HCT116 (cell line): Measurements from ENCODE around the gene TLR8. TPM values are rescaled to one million over a fixed set of nuclear protein-coding genes. Genes with fewer than 3 reads are reported as not detected.

Experiments used
- ATAC-seq: fragments of 200-7000 bp; cut with Tn5 transposase; 2 replicates; pipeline ENCODE4 v1.9.1; 2020; ENCODE audit warnings: mild to moderate bottlenecking, moderate library complexity
- BruUV-seq: library from RNA; stranded (reverse); fragments of 400-500 nt; replicated peaks from 2 replicates; lab custom pipeline; 2021; lab: Mats Ljungman, UMichigan
- CTCF ChIA-PET: fragments of 300-600 bp; sonication (Branson Sonifier 250); formaldehyde crosslinking; loops from one replicate; lab custom pipeline; 2021; ENCODE audit warnings: antibody characterized with exemption; lab: Charles Lee
- POLR2A ChIA-PET: fragments of 300-600, 350-600 bp; sonication (Branson Sonifier 250); formaldehyde crosslinking; loops from one replicate; lab custom pipeline; 2021; ENCODE audit warnings: antibody characterized with exemption; lab: Charles Lee
- RAD21 ChIA-PET, 2 experiments: fragments of 300-600 bp; sonication (Branson Sonifier 250); formaldehyde crosslinking; loops; one replicate each; lab custom pipeline; 2023; ENCODE audit warnings: low total read pairs in 2 of 2; ENCODE audit not compliant: uncharacterized antibody in 2 of 2, unreplicated experiment in 2 of 2, low non-redundant PET in 1 of 2; lab: Charles Lee
- DNase-seq: peaks from one replicate; pipeline ENCODE4 v3.0.0-alpha.2; 2010; ENCODE audit warnings: low read depth, low spot score
- H2AFZ ChIP-seq: fragments of 200-600 bp; shearing (Covaris generic), sonication (generic); 2 replicates; pipeline ENCODE4 v1.6.1; 2017; ENCODE audit warnings: low read depth, mixed run types, mixed read lengths, antibody characterized with exemption, low read length; ENCODE audit not compliant: poor library complexity, severe bottlenecking
- H3K27ac ChIP-seq: 2 replicates; pipeline ENCODE4 v1.5.1; 2012; ENCODE audit warnings: low read depth, low read length
- H3K27me3 ChIP-seq: fragments of 200-600 bp; sonication (generic); 2 replicates; pipeline ENCODE4 v1.6.1; 2016; ENCODE audit warnings: mixed run types, low read length, mixed read lengths; ENCODE audit not compliant: insufficient read depth
- H3K36me3 ChIP-seq, 2 experiments: fragments of 200-500 bp in 1 of 2; fragments of 200-600 bp in 1 of 2; sonication (Bioruptor generic) in 1 of 2; sonication (generic) in 1 of 2; 2 replicates each; pipeline versions ENCODE4 v1.5.1 to v1.6.1; 2014 to 2016; ENCODE audit warnings: low read length in 2 of 2, inconsistent platforms in 1 of 2, mixed read lengths in 1 of 2, mixed run types in 1 of 2; ENCODE audit not compliant: insufficient read depth in 2 of 2, control insufficient read depth in 1 of 2
- H3K4me1 ChIP-seq, 2 experiments: fragments of 200-600 bp in 1 of 2; sonication (generic) in 1 of 2; 2 replicates each; pipeline versions ENCODE4 v1.5.1 to v1.6.1; 2012 to 2017; ENCODE audit warnings: low read length in 2 of 2, inconsistent platforms in 1 of 2, mild to moderate bottlenecking in 1 of 2, mixed read lengths in 1 of 2, mixed run types in 1 of 2, moderate library complexity in 1 of 2; ENCODE audit not compliant: insufficient read depth in 2 of 2, control insufficient read depth in 1 of 2
- H3K4me2 ChIP-seq: fragments of 200-600 bp; sonication (generic); 2 replicates; pipeline ENCODE4 v1.6.1; 2017; ENCODE audit warnings: mixed run types, low read length, mixed read lengths
- H3K4me3 ChIP-seq, 2 experiments: fragments of 200-600 bp in 1 of 2; sonication (generic) in 1 of 2; replicated peaks in 1 of 2; 2 replicates each; pipeline ENCODE4 v1.5.1; 2011 to 2016; ENCODE audit warnings: low read length in 2 of 2, control low read depth in 1 of 2, low read depth in 1 of 2, mild to moderate bottlenecking in 1 of 2, mixed read lengths in 1 of 2, mixed run types in 1 of 2
- H3K79me2 ChIP-seq: fragments of 200-600 bp; sonication (generic); 2 replicates; pipeline ENCODE4 v1.6.1; 2017; ENCODE audit warnings: mild to moderate bottlenecking, mixed run types, low read length, moderate library complexity, mixed read lengths; ENCODE audit not compliant: insufficient read depth
- H3K9ac ChIP-seq: fragments of 200-600 bp; sonication (generic); 2 replicates; pipeline ENCODE4 v1.6.1; 2016; ENCODE audit warnings: low read length, mixed read lengths
- H3K9me2 ChIP-seq: fragments of 200-600 bp; sonication (generic), shearing (Covaris generic); 2 replicates; pipeline ENCODE4 v1.6.1; 2017; ENCODE audit warnings: mixed run types, mild to moderate bottlenecking, moderate library complexity; ENCODE audit not compliant: insufficient read depth
- H3K9me3 ChIP-seq, 2 experiments: fragments of 200-500 bp in 1 of 2; fragments of 200-600 bp in 1 of 2; sonication (Bioruptor generic) in 1 of 2; sonication (generic) in 1 of 2; 2 replicates each; pipeline ENCODE4 v1.6.1; 2014 to 2017; ENCODE audit warnings: low read length in 2 of 2, mixed read lengths in 2 of 2, inconsistent platforms in 1 of 2, low read depth in 1 of 2, mild to moderate bottlenecking in 1 of 2, mixed run types in 1 of 2, moderate library complexity in 1 of 2; ENCODE audit not compliant: control insufficient read depth in 1 of 2, insufficient read depth in 1 of 2
- H4K20me1 ChIP-seq: fragments of 200-600 bp; sonication (generic), shearing (Covaris generic); 2 replicates; pipeline ENCODE4 v1.6.1; 2017; ENCODE audit warnings: mixed run types, mild to moderate bottlenecking, moderate library complexity; ENCODE audit not compliant: insufficient read depth
- CEBPB ChIP-seq: IDR thresholded peaks from 2 replicates; pipeline ENCODE4 v1.6.1; 2012; ENCODE audit warnings: low read depth
- ELF1 ChIP-seq: IDR thresholded peaks from 2 replicates; pipeline ENCODE4 v1.6.1; 2012; ENCODE audit warnings: low read depth, borderline replicate concordance
- EZH2 ChIP-seq: fragments of 200-600 bp; sonication (generic); IDR thresholded peaks from 2 replicates; pipeline ENCODE4 v1.6.1; 2017; ENCODE audit warnings: antibody characterized with exemption, mixed run types
- EZH2phosphoT487 ChIP-seq: fragments of 200-600 bp; IDR thresholded peaks from 2 replicates; pipeline ENCODE4 v1.6.1; 2018; ENCODE audit warnings: antibody characterized with exemption, borderline replicate concordance
- JUND ChIP-seq: IDR thresholded peaks from 2 replicates; pipeline ENCODE4 v1.6.1; 2012
- POLR2AphosphoS5 ChIP-seq: IDR thresholded peaks from 2 replicates; pipeline ENCODE4 v1.6.1; 2011; ENCODE audit warnings: mild to moderate bottlenecking, low read depth, low read length, moderate library complexity
- SIN3A ChIP-seq: IDR thresholded peaks from 2 replicates; pipeline ENCODE4 v1.6.1; 2012; ENCODE audit warnings: low read depth
- SP1 ChIP-seq: IDR thresholded peaks from 2 replicates; pipeline ENCODE4 v1.6.1; 2012; ENCODE audit warnings: low read depth
- SRF ChIP-seq: IDR thresholded peaks from 2 replicates; pipeline ENCODE4 v1.6.1; 2012; ENCODE audit warnings: low read depth
- TCF7L2 ChIP-seq: IDR thresholded peaks from 2 replicates; pipeline ENCODE4 v1.7.0; 2011; ENCODE audit warnings: borderline replicate concordance, inconsistent platforms; ENCODE audit not compliant: insufficient read depth, insufficient read length; ENCODE audit errors: extremely low read depth
- ZFX ChIP-seq: fragments of 450-650 bp; IDR thresholded peaks from 2 replicates; pipeline ENCODE4 v1.6.1; 2017
- intact Hi-C: fragments of 100-400 bp; cut with micrococcal nuclease; formaldehyde crosslinking; loops from 2 replicates; pipeline ENCODE4 v1.10.0; 2022
- total RNA-seq: library from RNA; stranded (reverse); gene quantifications from one replicate; pipeline ENCODE4 v1.2.1, GENCODE V29; 2021; ENCODE audit not compliant: unreplicated experiment
- TF ChIP-seq, protein P1 (sequence below), 3 experiments: fragments of 200-600 bp in 1 of 3; sonication (generic) in 1 of 3; IDR thresholded peaks in 2 of 3; conservative IDR thresholded peaks in 1 of 3; 2 replicates each; pipeline ENCODE4 v1.5.1; 2012 to 2017; ENCODE audit warnings: low read depth in 2 of 3, low read length in 2 of 3, antibody characterized with exemption in 1 of 3, borderline replicate concordance in 1 of 3, control low read depth in 1 of 3, mild to moderate bottlenecking in 1 of 3, mixed read lengths in 1 of 3, mixed run types in 1 of 3, moderate library complexity in 1 of 3; ENCODE audit not compliant: insufficient read depth in 1 of 3
- TF ChIP-seq, protein P2 (sequence below): IDR thresholded peaks from 2 replicates; pipeline ENCODE4 v1.6.1; 2012; ENCODE audit warnings: low read depth
- TF ChIP-seq, protein P3 (sequence below): IDR thresholded peaks from 2 replicates; pipeline ENCODE4 v1.6.1; 2012

TLR8 gene
- total RNA-seq, 1 experiment from 2014 or later, result not detected

DNA sequence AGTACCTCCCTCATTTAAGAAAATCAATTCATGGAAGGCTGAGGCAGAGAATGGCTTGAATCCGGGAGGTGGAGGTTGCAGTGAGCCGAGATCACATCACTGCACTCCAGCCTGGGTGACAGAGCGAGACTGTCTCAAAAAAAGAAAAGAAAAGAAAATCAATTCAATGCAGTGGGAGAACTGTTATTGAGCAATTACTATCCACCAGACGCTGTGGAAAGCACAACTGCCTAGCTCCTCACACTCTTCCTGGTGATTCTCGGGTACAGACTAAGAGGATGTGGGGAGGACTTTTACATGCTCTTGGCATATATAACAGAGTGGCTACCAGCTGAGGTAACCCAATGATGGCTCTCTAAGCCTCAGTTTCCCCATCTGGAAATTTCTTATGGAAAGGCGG, 65.8 kb downstream of the TLR8 start:
- Histone ChIP-seq H3K4me1 (peaks cover 0 to 10% of the 10 kb centered on the region in 2 experiments; a peak in 2 of 4 replicates), H3K27ac (no peak overlapping the region)
- CTCF ChIA-PET, result no interaction called here
- TF ChIP-seq SIN3A (no peak), CEBPB (no peak), SRF (no peak), JUND (no peak), POLR2AphosphoS5 (no peak), SP1 (no peak), EZH2 (no peak), EZH2phosphoT487 (no peak), ZFX (no peak), TCF7L2 (no peak), ELF1 (no peak)
- TF ChIP-seq, protein P1, sequence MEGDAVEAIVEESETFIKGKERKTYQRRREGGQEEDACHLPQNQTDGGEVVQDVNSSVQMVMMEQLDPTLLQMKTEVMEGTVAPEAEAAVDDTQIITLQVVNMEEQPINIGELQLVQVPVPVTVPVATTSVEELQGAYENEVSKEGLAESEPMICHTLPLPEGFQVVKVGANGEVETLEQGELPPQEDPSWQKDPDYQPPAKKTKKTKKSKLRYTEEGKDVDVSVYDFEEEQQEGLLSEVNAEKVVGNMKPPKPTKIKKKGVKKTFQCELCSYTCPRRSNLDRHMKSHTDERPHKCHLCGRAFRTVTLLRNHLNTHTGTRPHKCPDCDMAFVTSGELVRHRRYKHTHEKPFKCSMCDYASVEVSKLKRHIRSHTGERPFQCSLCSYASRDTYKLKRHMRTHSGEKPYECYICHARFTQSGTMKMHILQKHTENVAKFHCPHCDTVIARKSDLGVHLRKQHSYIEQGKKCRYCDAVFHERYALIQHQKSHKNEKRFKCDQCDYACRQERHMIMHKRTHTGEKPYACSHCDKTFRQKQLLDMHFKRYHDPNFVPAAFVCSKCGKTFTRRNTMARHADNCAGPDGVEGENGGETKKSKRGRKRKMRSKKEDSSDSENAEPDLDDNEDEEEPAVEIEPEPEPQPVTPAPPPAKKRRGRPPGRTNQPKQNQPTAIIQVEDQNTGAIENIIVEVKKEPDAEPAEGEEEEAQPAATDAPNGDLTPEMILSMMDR (IDR thresholded peaks at IDR 0.05 in 2 of 3, conservative IDR thresholded peaks at IDR 0.05 in 1 of 3; ENCODE audit: borderline replicate concordance in 1 of 3, insufficient read depth in 1 of 3, low read depth in 2 of 3, low read length in 2 of 3), result no peak
- TF ChIP-seq, protein P2, sequence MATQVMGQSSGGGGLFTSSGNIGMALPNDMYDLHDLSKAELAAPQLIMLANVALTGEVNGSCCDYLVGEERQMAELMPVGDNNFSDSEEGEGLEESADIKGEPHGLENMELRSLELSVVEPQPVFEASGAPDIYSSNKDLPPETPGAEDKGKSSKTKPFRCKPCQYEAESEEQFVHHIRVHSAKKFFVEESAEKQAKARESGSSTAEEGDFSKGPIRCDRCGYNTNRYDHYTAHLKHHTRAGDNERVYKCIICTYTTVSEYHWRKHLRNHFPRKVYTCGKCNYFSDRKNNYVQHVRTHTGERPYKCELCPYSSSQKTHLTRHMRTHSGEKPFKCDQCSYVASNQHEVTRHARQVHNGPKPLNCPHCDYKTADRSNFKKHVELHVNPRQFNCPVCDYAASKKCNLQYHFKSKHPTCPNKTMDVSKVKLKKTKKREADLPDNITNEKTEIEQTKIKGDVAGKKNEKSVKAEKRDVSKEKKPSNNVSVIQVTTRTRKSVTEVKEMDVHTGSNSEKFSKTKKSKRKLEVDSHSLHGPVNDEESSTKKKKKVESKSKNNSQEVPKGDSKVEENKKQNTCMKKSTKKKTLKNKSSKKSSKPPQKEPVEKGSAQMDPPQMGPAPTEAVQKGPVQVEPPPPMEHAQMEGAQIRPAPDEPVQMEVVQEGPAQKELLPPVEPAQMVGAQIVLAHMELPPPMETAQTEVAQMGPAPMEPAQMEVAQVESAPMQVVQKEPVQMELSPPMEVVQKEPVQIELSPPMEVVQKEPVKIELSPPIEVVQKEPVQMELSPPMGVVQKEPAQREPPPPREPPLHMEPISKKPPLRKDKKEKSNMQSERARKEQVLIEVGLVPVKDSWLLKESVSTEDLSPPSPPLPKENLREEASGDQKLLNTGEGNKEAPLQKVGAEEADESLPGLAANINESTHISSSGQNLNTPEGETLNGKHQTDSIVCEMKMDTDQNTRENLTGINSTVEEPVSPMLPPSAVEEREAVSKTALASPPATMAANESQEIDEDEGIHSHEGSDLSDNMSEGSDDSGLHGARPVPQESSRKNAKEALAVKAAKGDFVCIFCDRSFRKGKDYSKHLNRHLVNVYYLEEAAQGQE, result no peak
- TF ChIP-seq, protein P3, sequence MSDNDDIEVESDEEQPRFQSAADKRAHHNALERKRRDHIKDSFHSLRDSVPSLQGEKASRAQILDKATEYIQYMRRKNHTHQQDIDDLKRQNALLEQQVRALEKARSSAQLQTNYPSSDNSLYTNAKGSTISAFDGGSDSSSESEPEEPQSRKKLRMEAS, result no peak
- TF ChIP-seq, all 23 proteins: peak for 0
- H3K36me3 ChIP-seq, result no peaks in the 10 kb centered on the region
- BruUV-seq, result no TSS peak
- no peaks in the 10 kb centered on the region for H3K9me2 ChIP-seq
- H3K9me3 ChIP-seq, result no peaks in the 10 kb centered on the region
- no peaks in the 10 kb centered on the region for H4K20me1 ChIP-seq
- ATAC-seq (no peak), DNase-seq (no peak)
- ChIA-PET POLR2A (no interaction called here), RAD21 (no interaction called here)
- H3K4me3 ChIP-seq, result no peak overlapping the region
- no peaks in the 10 kb centered on the region for H3K27me3 ChIP-seq
- H3K79me2 ChIP-seq, result peaks cover 11% of the 10 kb centered on the region
- H3K4me2 ChIP-seq, result no peak overlapping the region
- no peak overlapping the region for H3K9ac ChIP-seq
- intact Hi-C loops, result loop anchor here (10.0 kb wide), 1 partner anchor 513 kb away; no protein-coding TSS in a partner anchor
- H2AFZ ChIP-seq, result no peak overlapping the region

Other genes with a start within 250 kb of the TLR8 start
- 79.5 TPM for gene PRPS2, start 115.2 kb upstream of the TLR8 start, total RNA-seq
- not detected for gene TLR7, start 39.5 kb upstream of the TLR8 start, total RNA-seq
- 407 TPM for gene TMSB4X, start 68.5 kb downstream of the TLR8 start, total RNA-seq
- not detected for gene FAM9C, start 138.0 kb downstream of the TLR8 start, total RNA-seq